ENCODE measurements around the gene SFSWAP.

- TF ChIP-seq CTCF (IDR thresholded peaks at IDR 0.05 in 8 of 11, conservative IDR thresholded peaks at IDR 0.05 in 3 of 11): no peak
- no peak for TF ChIP-seq POLR2A (IDR thresholded peaks at IDR 0.05)
Observed at GRCh38 chr12:131799828-131800593, 89.1 kb downstream of the SFSWAP start.

Data from spleen (tissue), 7 donors.